ENCODE results near the gene ARHGAP23.

GRCh38 chr17:38538906-38539305, 110.6 kb downstream of the ARHGAP23 start:
- TF ChIP-seq EZH2phosphoT487 (IDR thresholded peaks at IDR 0.05; ENCODE audit: borderline replicate concordance) (no peak), CTCF (conservative IDR thresholded peaks at IDR 0.05; ENCODE audit: low read length) (no peak)
